Spleen (tissue), 11 donors: ENCODE data around the gene HMCN2. TPM values are rescaled to one million over a fixed set of nuclear protein-coding genes. Genes with fewer than 3 reads are reported as not detected.

Experiments
- DNase-seq: peaks from one replicate; pipeline ENCODE4 v3.0.0-alpha.2; 2020
- H3K27ac ChIP-seq, 8 donors: fragments of 200-600 bp; sonication (generic) in 7 of 8; 1 replicate in 4 of 8; 2 replicates in 4 of 8; pipeline versions ENCODE4 v1.5.0 to v1.8.0; 2016 to 2021; ENCODE audit warnings: inconsistent platforms in 4 of 8, mild to moderate bottlenecking in 4 of 8, moderate library complexity in 1 of 8
- H3K27me3 ChIP-seq, 7 donors: fragments of 200-600 bp; sonication (generic) in 6 of 7; replicated peaks in 1 of 7; 1 replicate in 4 of 7; 2 replicates in 3 of 7; pipeline versions ENCODE4 v1.5.0 to v1.8.0; 2016 to 2021; ENCODE audit warnings: inconsistent platforms in 3 of 7, mild to moderate bottlenecking in 1 of 7
- H3K36me3 ChIP-seq, 6 donors: fragments of 200-600 bp; sonication (generic) in 5 of 6; 1 replicate in 4 of 6; 2 replicates in 2 of 6; pipeline versions ENCODE4 v1.5.0 to v1.8.0; 2016 to 2021; ENCODE audit warnings: inconsistent platforms in 2 of 6
- H3K4me1 ChIP-seq, 6 donors: fragments of 200-600 bp; sonication (generic) in 5 of 6; 1 replicate in 3 of 6; 2 replicates in 3 of 6; pipeline versions ENCODE4 v1.5.0 to v1.8.0; 2016 to 2021; ENCODE audit warnings: inconsistent platforms in 3 of 6
- H3K4me3 ChIP-seq, 8 donors: fragments of 200-600 bp; sonication (generic) in 7 of 8; 1 replicate in 4 of 8; 2 replicates in 4 of 8; pipeline versions ENCODE4 v1.5.0 to v1.8.0; 2016 to 2021; ENCODE audit warnings: inconsistent platforms in 4 of 8, mild to moderate bottlenecking in 4 of 8, moderate library complexity in 2 of 8
- H3K9me3 ChIP-seq, 8 donors: fragments of 200-600 bp; sonication (generic) in 7 of 8; 1 replicate in 4 of 8; 2 replicates in 4 of 8; pipeline versions ENCODE4 v1.5.0 to v1.8.0; 2016 to 2021; ENCODE audit warnings: inconsistent platforms in 4 of 8
- POLR2A ChIP-seq, 3 donors: fragments of 450-650 bp; IDR thresholded peaks; one replicate each; pipeline ENCODE4 v1.5.1; 2017; ENCODE audit warnings: antibody characterized with exemption in 3 of 3, mild to moderate bottlenecking in 1 of 3
- POLR2AphosphoS5 ChIP-seq, 3 donors: sonication (generic); formaldehyde crosslinking; IDR thresholded peaks; one replicate each; pipeline ENCODE4 v1.5.1; 2017; ENCODE audit warnings: antibody characterized with exemption in 3 of 3
- WGBS, 5 donors: extraction: QIAGEN DNeasy Blood & Tissue Kit in 3 of 5; methylation state at CpG; one replicate each; pipeline versions ENCODE4 v1.1.5 to v1.1.7; 2013 to 2018; 5-methylcytosine and 5-hydroxymethylcytosine counted together
- intact Hi-C: fragments of 100-400 bp; cut with DNase I; formaldehyde crosslinking; loops from one replicate; pipeline ENCODE4 v1.15.0; 2023; ENCODE audit warnings: low total_unique reads
- polyA plus RNA-seq, 3 donors: library from polyadenylated mRNA; stranded (reverse); fragments of 200-250 nt; gene quantifications; one replicate each; pipeline ENCODE4 v1.2.1, GENCODE V29; 2013
- total RNA-seq, 7 donors: library from RNA; depleted of rRNA in 3 of 7; stranded (reverse); fragments of >200 nt in 3 of 7; fragmentation: NEBNext Ultra II Directional in 4 of 7; extraction: Animal tissue kit (Norgen Biotek cat#: 25700) in 4 of 7; gene quantifications; one replicate each; pipeline versions ENCODE4 v1.1.0 to v1.2.1, GENCODE V29; 2016 to 2021
- TF ChIP-seq, protein P1 (sequence below), 11 experiments: fragments of 200-600 bp in 7 of 11; fragments of 450-650 bp in 4 of 11; sonication (generic) in 4 of 11; IDR thresholded peaks in 8 of 11; conservative IDR thresholded peaks in 3 of 11; 1 replicate in 7 of 11; 2 replicates in 4 of 11; pipeline versions ENCODE4 v1.4.0 to v1.8.0; 2016 to 2021; ENCODE audit warnings: antibody characterized with exemption in 11 of 11, inconsistent platforms in 4 of 11, mild to moderate bottlenecking in 1 of 11
- donor health status: healthy with polysubstance abuse.
- donor health status: DM: no; HTN: no; CAD: no; lungs with moderate emphysema.
- donor health status: DM: no; HTN: no; CAD: no.
- donor health status: Bipolar disorder and iron deficiency.
- donor health status: healthy.
- donor health status: DM: no; HTN: no; CAD: no.
- donor health status: DM: yes; HTN: yes; CAD: no.

Gene HMCN2
- total and polyA plus RNA-seq, 10 donors: 0.09 to 1.9 (median 0.73) TPM

- TF ChIP-seq POLR2A (IDR thresholded peaks at IDR 0.05) (no peak), POLR2AphosphoS5 (IDR thresholded peaks at IDR 0.05) (no peak)
- TF ChIP-seq, protein P1, sequence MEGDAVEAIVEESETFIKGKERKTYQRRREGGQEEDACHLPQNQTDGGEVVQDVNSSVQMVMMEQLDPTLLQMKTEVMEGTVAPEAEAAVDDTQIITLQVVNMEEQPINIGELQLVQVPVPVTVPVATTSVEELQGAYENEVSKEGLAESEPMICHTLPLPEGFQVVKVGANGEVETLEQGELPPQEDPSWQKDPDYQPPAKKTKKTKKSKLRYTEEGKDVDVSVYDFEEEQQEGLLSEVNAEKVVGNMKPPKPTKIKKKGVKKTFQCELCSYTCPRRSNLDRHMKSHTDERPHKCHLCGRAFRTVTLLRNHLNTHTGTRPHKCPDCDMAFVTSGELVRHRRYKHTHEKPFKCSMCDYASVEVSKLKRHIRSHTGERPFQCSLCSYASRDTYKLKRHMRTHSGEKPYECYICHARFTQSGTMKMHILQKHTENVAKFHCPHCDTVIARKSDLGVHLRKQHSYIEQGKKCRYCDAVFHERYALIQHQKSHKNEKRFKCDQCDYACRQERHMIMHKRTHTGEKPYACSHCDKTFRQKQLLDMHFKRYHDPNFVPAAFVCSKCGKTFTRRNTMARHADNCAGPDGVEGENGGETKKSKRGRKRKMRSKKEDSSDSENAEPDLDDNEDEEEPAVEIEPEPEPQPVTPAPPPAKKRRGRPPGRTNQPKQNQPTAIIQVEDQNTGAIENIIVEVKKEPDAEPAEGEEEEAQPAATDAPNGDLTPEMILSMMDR (IDR thresholded peaks at IDR 0.05 in 8 of 11, conservative IDR thresholded peaks at IDR 0.05 in 3 of 11): no peak
- Histone ChIP-seq H3K4me3 (no peak overlapping the region), H3K27ac (no peak overlapping the region), H3K9me3 (no peaks in the 10 kb centered on the region), H3K27me3 (peaks cover 0 to 49% (median 0%) of the 10 kb centered on the region in 7 donors), H3K36me3 (peaks cover 0 to 5% (median 0%) of the 10 kb centered on the region in 6 donors), H3K4me1 (peaks cover 14 to 39% (median 27%) of the 10 kb centered on the region in 6 donors)
- DNase-seq: no peak
- intact Hi-C loops: no loop called here
- WGBS, 5 donors: 84 to 92% (median 86%) methylated on average over 10 of the region's 10 CpGs
Measured at GRCh38 chr9:130454096-130454811, 188.7 kb downstream of the HMCN2 start.

- no peaks in the 10 kb centered on the region for H3K9me3 ChIP-seq
- peaks cover 0 to 54% (median 0%) of the 10 kb centered on the region in 7 donors for H3K27me3 ChIP-seq
- DNase-seq: no peak
- intact Hi-C loops: no loop called here
- H3K4me1 ChIP-seq: peaks cover 14 to 39% (median 27%) of the 10 kb centered on the region in 6 donors
- H3K4me3 ChIP-seq: no peak overlapping the region
- TF ChIP-seq POLR2AphosphoS5 (IDR thresholded peaks at IDR 0.05): no peak
- TF ChIP-seq, protein P1 (IDR thresholded peaks at IDR 0.05 in 8 of 11, conservative IDR thresholded peaks at IDR 0.05 in 3 of 11): no peak
- TF ChIP-seq POLR2A (IDR thresholded peaks at IDR 0.05): no peak
- no peak overlapping the region for H3K27ac ChIP-seq
- 30 to 94% (median 50%) methylated on average over 3 of the region's 3 CpGs for WGBS, 5 donors
- H3K36me3 ChIP-seq: peaks cover 0 to 5% (median 0%) of the 10 kb centered on the region in 6 donors
Measured at GRCh38 chr9:130454812-130455325, 189.3 kb downstream of the HMCN2 start.

GRCh38 chr9:130458027-130458803 lies 192.7 kb downstream of the HMCN2 start:
- Histone ChIP-seq H3K27me3 (peaks cover 0 to 67% (median 7%) of the 10 kb centered on the region in 7 donors), H3K4me3 (no peak overlapping the region), H3K27ac (no peak overlapping the region), H3K36me3 (peaks cover 0 to 5% (median 0%) of the 10 kb centered on the region in 6 donors), H3K9me3 (no peaks in the 10 kb centered on the region), H3K4me1 (peaks cover 0 to 17% (median 9%) of the 10 kb centered on the region in 6 donors)
- DNase-seq: no peak
- intact Hi-C loops: no loop called here
- 84 to 92% (median 91%) methylated on average over 23 of the region's 23 CpGs for WGBS, 5 donors
- TF ChIP-seq, protein P1 (IDR thresholded peaks at IDR 0.05 in 8 of 11, conservative IDR thresholded peaks at IDR 0.05 in 3 of 11): no peak
- TF ChIP-seq POLR2A (IDR thresholded peaks at IDR 0.05): no peak
- no peak for TF ChIP-seq POLR2AphosphoS5 (IDR thresholded peaks at IDR 0.05)

GRCh38 chr9:130458804-130459067 lies 193.2 kb downstream of the HMCN2 start:
- intact Hi-C loops: no loop called here
- TF ChIP-seq POLR2A (IDR thresholded peaks at IDR 0.05) (no peak), POLR2AphosphoS5 (IDR thresholded peaks at IDR 0.05) (no peak)
- TF ChIP-seq, protein P1 (IDR thresholded peaks at IDR 0.05 in 8 of 11, conservative IDR thresholded peaks at IDR 0.05 in 3 of 11): no peak
- Histone ChIP-seq H3K27ac (no peak overlapping the region), H3K27me3 (peaks cover 0 to 67% (median 7%) of the 10 kb centered on the region in 7 donors), H3K4me3 (no peak overlapping the region), H3K36me3 (peaks cover 0 to 8% (median 0%) of the 10 kb centered on the region in 6 donors), H3K4me1 (peaks cover 0 to 12% (median 6%) of the 10 kb centered on the region in 6 donors), H3K9me3 (no peaks in the 10 kb centered on the region)
- no peak for DNase-seq
- WGBS, 5 donors: 77 to 85% (median 80%) methylated on average over 3 to 5 of the region's 5 CpGs; no CpG with 5 or more reads in 1 of the 5 donors
